Measurements from ENCODE around the gene TSPAN7. TPM values are rescaled to one million over a fixed set of nuclear protein-coding genes. Genes with fewer than 3 reads are reported as not detected.

The TSPAN7 gene
- total and polyA plus RNA-seq, 9 of the 15 experiments (the other 6 are each of a cell fraction or from before 2014, with no cell fraction given): 0.07 to 0.29 (median 0.12) TPM; not detected in 1

GRCh38 chrX:38652934-38653442 is 91.6 kb downstream of the TSPAN7 start (continued):
- TF ChIP-seq REST (IDR thresholded peaks at IDR 0.05; ENCODE audit: borderline replicate concordance) (0 out of 2 replicates have a peak, but pooled peaks have one; percentile 11), REST (CRISPR knock-in tag; IDR thresholded peaks at IDR 0.05; ENCODE audit: low read depth) (no peak), NR3C1 (CRISPR knock-in tag; IDR thresholded peaks at IDR 0.05) (no peak), ZNF175 (CRISPR knock-in tag; IDR thresholded peaks at IDR 0.05; ENCODE audit: low read depth) (peak; percentile 91), ATF7 (IDR thresholded peaks at IDR 0.05) (peak; percentile 80), MTA1 (IDR thresholded peaks at IDR 0.05; ENCODE audit: borderline replicate concordance) (peak; percentile 84), RBM25 (IDR thresholded peaks at IDR 0.05; ENCODE audit: low read depth, low read length, severe bottlenecking) (peak; percentile 54), SMARCA4 (IDR thresholded peaks at IDR 0.05) (peak; percentile 98), MTA3 (IDR thresholded peaks at IDR 0.05; ENCODE audit: borderline replicate concordance) (0 out of 2 replicates have a peak, but pooled peaks have one; percentile 60), CBFB (CRISPR knock-in tag; IDR thresholded peaks at IDR 0.05) (peak; percentile 98), NFATC3 (IDR thresholded peaks at IDR 0.05) (peak; percentile 73; the same call in 1 of the 2 replicates), MLLT1 (IDR thresholded peaks at IDR 0.05) (peak in 1 of 2 experiments; percentile 97; a peak in 2 of 4 replicates), ARNT (IDR thresholded peaks at IDR 0.05) (peak; percentile 97), SOX6 (IDR thresholded peaks at IDR 0.05) (peak; percentile 98), FOXA3 (CRISPR knock-in tag; conservative IDR thresholded peaks at IDR 0.05 in 1 of 2, IDR thresholded peaks at IDR 0.05 in 1 of 2) (peak; percentile 98 to 99), BCLAF1 (IDR thresholded peaks at IDR 0.05; ENCODE audit: borderline replicate concordance in 1 of 2, control insufficient read depth in 1 of 2, low read depth in 2 of 2, low read length in 1 of 2) (no peak), NR2F6 (CRISPR knock-in tag; IDR thresholded peaks at IDR 0.05) (no peak)
